HuH-7 (cell line): ENCODE measurements around the gene CASP4.
"Not testable (repeated sequence)": the region's sequence is repeated elsewhere in the genome, so short reads cannot be mapped to it uniquely, and the experiment has no call there.

Source experiments
- DNase-seq: peaks from one replicate; pipeline ENCODE4 v3.0.0; 2011; ENCODE audit warnings: low spot score

Gene CASP4

DNA sequence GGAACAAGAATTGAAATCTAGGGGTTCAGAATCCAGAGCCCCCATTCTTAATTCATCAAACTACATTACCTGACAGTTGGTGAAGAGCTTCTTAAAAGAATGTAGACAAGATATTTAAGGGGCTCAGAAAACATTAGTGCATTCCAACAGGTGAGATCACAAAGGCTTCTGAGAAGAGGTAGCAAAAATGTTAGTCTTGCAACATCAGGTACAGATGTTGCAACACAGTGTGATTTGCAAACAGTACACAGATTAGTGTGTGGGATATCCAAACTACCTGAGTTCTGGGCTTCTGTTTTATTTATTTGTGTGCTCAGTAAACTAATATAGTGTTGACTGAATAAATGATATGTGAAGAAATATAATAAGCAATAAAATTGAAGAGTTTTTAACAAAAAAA lies 11.8 kb downstream of the CASP4 start:
- DNase-seq: no peak

DNA sequence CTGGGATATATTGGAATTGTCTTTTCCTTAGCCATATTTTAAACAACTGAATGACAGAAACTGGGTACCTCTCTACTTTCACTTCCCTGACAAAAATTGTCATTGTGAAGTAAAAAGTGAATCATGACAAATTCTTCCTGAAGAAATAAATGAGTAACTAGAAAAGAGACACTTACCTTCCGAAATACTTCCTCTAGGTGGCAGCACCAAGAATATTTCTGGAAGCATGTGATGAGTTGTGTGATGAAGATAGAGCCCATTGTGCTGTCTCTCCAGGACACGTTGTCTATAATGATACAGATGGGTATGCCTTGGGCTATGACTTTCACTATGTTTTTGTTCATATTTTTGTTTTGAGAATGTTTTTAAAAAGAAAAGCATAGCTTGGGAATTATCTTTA lies 21.5 kb downstream of the CASP4 start:
- DNase-seq: peak; percentile 17

DNA sequence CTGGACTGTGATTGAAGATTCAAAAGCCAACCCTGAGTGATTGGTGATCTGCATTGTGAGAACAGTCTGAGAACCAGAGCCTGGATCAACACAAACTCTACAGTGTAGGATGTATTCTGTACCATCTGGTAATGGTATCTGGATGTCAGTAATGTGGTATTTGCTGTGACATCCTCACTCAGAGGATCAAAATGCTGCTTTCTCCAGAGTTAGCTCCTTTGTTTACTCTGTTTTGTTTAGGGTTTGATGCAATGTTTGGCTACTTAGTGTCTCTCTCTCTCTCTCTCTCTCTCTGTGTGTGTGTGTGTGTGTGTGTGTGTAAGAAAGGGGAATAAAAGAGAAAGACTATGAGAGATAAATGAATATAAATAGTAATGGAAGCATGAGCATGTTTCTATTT lies 24.3 kb downstream of the CASP4 start:
- no peak for DNase-seq

DNA sequence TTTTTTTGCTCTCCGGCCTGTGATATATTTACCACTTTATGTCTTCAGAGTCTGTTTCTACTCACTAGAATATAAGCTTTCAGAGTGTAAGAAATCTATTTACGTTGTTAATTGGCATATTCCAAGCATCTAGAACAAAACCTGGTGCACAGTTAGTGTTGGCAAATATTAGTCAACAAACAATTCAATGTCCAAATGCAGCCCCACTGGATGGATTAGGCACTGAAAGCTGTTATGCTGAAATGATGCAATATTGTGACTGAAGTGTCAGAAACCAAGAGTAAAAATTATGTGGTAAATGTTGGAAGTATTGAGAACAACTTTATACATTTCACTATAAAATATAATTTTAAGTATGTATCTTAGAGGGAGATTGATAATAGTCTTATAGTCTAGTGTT lies 24.8 kb downstream of the CASP4 start:
- DNase-seq: no peak

DNA sequence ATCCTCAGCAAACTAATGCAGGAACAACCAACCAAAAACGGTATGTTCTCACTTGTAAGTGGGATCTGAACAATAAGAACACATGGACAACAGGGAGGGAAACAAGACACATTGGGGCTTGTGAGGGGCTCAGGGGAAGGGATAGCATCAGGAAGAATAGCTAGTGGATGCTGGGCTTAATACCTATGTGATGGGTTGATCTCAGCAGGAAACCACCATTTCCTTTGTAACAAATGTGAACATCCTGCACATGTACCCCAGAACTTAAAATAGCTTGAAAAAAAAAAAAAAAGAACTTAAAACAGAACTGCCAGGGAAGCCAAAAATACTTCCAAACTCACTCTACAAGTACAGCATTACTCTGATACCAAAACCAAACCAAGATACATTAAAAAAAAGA lies 33.8 kb downstream of the CASP4 start:
- no peak for DNase-seq

DNA sequence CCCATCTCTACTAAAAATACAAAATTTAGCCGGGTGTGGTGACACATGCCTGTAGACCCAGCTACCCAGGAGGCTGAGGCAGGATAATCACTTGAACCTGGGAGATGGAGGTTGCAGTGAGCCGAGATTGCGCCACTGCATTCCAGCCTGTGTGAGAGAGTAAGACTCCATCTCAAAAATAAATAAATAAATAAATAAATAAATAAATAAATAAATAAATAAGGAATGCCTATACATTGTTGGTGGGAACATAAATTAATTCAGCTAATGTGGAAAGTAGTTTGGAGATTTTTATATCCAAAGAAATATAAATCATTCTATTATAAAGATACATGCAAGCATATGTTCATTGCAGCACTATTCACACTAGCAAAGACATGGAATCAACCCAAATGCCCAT lies 34.3 kb downstream of the CASP4 start:
- DNase-seq: not testable (repeated sequence)

DNA sequence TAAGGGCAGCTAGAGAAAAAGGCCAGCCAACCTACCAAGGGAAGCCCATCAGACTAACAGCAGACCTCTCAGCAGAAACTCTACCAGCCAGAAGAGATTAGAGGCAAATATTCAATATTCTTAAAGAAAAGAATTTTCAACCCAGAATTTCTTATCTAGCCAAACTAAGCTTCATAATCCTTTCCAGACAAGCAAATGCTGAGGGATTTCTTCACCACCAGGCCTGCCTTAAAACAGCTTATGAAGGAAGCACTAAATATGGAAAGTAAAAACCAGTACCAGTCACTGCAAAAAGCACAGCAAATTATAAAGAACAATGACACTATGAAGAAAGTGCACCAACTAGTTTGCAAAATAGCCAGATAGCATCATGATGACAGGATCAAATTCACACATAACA lies 39.6 kb downstream of the CASP4 start:
- DNase-seq: no peak

DNA sequence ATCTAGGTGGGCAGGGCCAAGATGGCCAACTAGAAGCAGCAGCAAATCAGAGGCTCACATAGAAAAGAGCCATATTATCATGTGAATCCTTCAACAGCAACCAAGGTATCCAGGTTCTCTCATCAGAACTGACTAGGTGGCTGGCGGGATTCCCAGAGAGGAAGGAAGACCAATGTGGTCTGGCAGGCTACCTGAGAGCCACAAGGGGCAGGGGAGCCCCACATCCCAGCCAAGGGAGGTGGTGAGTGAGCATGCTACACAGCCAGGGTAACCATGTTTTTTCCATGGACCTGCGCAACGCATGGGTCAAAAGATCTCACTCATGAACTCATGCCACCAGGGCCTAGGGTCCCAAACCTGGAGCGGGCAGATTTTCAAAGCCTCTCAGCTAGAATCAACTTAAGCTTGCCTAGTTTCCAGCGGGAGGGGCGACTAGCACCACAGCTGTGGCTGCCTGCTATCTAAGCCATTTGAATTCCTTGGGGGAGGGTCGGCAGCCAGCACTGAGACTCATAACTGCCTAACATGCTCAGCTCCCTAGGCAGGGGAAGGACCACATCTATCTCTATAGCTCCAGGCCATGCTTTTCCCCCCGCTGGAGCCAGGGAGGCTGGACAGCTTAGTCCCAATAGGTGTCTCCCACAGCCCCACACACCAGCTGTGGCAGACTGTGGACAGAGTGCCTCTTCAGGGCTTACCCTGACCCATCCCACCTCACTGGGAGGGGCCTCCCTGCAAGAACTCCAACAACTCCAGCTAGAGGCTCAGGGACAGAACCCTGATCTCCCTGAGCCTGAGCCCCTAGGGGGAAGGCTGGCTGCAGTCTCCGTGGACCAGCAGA lies 41.4 kb downstream of the CASP4 start:
- DNase-seq: no peak

DNA sequence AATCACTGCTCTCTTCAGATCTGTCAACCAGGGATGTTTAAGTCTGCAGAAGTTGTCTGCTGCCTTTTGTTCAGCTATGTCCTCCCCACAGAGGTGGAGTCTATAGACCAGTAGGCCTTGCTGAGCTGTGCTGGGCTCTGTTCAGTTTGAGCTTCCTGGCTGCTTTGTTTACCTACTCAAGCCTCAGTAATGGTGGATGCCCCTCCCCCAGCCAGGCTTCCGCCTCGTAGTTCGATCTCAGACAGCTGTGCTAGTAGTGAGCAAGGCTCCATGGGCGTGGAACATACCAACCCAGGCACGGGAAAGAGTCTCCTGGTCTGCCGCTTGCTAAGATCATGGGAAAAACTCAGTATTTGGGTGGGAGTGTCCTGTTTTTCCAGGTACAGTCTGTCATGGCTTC lies 42.5 kb downstream of the CASP4 start:
- no peak for DNase-seq

DNA sequence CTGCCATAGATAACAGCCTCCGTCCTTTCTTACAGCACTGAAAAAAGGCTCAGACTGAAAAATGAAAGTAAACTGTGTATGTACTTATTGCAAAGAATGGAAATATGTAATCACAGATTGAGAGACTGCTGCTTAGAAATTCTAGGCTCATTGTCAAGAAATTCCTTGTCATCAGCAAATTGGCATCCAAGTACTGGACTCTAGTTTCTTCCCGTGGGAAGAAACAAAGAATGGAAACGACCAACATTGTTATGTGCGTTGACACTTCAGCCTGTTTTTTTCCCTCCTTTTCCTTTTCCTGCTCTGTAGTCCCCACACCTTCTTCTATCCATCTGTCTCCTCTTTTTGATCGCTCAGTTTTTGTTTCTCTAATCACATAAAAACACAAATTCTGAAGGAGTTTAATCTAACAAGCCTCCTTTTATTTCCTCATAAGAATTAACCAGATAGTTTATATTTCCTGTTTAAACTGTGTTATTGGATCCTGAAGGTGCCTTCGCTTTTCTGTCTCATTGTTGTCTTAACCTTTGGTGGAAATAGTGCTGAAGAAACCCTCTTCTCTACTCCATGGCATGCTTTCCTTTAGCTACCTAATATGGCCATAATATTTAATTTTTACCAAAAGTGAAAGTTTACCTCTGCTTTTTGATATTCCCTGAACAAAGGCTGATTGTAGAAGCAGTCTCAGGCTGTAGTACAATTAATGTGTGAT lies 50.1 kb downstream of the CASP4 start:
- no peak for DNase-seq

DNA sequence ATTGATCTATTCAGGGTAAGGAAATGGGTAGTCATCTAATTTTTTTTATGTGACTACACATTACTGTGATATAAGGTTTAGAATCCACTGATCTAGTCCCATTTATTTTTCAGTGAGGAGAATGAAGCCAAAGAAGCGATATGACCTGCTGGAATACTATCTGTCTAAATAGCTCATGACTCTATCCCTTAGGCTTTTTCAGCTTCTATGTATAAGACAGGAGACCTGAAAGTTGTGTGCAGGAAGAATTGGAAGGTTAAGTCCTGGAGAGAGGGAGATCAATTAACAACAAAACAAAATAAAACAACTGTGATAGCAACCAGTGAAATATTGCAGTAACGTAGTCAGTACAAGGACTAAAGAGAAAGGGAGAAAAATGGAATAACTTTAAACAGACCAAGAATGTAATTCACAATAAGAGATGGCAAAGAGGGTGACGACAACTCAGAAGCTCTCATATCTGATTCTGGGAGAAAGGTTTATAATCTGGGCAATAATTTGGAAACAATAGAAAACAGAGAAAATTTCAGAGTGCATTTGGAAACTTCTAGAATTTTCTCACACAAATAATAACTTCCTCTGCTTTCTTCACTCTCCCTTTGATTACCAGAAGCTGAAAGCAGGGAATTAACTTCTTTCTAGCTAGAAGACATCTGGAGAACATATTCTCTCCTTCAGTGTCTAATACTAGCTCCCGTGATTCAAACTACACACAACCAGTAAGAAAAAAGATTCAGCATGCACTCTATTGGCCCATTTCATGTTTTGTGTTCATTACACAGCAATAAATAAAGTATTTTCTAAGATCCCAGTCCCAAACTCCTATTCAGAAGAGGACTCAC lies 50.9 kb downstream of the CASP4 start:
- DNase-seq: no peak

DNA sequence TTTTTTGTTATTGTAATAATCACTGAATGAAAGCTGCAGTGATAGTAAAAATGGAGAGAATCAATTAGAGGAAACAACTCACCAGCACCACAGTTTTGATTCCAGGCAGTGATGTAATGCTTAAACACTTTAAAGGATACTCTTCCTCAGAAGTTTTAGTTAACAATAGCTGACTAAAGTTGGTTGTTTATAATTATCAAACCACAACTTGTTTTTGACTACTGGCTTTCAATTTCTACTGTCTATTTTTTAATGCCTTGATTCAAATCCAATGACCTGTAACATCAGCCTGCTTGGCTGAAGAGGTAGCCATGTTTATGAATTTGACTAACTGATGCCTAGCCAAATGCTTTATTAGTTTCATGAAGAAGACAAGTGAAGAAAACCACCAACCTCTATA lies 51.9 kb downstream of the CASP4 start:
- no peak for DNase-seq

DNA sequence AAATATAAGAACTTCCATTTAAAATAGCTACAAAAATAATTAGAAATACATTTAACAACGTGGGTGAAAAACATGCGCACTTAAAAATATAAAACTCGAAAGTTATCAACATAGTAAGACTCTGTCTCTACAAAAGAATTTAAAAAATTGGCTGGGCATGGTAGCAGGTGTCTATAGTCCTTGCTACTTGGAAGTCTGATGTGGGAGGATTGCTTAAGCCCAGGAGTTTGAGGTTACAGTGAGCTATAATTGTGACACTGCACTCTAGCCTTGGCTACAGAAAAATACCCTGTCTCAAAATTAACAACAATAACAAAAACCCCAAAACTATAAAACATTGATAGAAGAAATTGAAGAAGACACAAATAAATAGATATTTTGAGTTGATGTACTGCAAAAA lies 56.3 kb downstream of the CASP4 start:
- no peak for DNase-seq

DNA sequence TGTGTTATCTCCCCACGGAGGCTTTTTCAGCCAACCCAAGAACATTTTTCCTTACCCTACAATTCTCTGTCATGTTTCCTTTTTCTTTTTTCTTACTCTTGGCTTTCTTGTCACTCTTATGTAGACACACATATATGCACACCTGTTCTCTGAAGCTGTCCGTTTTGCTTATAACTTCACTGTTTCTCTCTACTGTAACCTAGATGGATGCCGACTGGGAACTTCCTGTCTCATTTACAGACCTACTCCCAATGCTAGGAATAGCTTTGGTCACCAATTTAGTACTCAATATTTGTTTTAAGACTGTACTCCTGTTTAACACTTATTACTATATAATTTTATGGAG lies 60.2 kb downstream of the CASP4 start:
- no peak for DNase-seq

DNA sequence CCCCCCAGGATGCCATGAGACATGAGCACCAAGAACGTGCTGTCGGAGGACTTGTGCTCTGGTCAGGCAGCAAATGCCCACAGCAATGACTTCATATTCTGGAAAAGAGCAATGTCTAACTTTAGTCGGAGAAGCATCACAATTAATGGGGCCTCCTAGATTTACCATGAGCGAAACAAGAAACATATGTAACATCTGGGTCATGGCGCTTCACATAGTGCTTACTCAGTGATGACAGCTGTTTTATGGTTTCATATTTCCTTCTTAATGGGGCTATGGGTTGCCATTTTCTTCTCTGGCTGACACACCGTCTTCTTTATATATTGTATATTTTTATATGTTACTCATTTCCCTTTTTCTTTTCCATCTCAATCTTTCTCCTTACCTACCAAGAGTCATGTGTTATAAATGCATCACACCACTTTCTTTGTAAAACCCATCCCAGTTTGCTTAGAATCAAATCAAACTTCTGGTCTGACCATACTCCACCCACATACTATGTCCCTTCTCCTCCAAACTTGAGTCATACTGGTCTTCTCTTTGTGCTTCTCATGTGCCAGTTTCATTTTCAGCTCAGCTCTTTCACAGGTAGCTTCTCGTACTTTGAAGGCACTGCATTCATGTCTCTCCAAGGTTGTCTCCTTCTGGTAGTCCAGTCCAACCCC lies 60.7 kb downstream of the CASP4 start:
- DNase-seq: no peak

DNA sequence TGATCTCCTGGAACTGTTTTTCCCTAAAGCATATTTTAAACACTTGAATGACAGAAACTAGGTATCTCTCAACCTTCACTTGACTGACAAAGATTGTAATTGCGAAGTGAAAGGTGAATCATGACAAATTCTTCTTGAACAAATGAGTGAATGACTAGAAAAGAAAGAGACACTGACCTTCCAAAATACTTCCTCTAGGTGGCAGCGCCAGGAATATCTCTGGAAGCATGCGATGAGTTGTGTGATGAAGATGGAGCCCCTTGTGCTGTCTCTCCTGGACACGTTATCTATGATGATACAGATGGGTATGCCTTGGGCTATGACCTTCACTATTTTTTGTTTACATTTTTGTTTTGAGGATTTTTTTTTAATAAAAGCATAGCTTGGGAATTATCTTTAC lies 63.1 kb downstream of the CASP4 start:
- DNase-seq: peak; percentile 5

DNA sequence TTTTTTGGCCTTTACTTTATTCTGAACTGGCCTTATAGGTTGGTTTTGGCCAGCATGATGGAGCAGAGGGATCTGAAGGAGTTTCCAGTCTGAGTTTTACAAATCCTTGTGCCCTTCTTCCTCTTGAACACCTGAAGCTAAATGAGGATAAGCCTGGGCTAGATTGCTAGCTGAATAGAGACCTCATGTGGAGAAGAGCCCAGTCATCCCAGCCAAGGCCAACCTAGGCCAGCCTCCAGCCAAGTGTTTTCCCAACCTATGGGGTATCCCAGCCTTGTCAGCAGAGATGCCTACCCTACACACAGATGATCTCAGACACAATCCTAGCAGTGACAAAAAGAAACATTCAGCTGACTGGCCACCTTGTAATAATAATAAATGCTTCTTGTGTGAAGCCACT lies 69.1 kb downstream of the CASP4 start:
- no peak for DNase-seq

DNA sequence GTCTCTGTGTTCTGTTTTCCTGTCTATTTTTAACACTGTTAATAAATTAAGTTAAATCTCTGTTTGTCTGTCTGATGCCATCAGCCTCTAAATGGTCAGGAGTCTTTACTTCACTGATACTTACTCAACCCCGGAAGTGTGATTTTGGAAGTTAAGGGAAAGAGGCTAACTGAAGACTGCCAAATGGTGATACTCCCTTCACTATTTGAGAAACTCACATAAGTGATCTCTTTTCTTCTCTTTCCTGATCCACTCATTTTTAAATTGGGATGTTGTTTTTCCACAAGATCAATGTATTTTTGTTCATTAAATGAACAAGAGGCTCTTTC lies 69.7 kb downstream of the CASP4 start:
- no peak for DNase-seq

DNA sequence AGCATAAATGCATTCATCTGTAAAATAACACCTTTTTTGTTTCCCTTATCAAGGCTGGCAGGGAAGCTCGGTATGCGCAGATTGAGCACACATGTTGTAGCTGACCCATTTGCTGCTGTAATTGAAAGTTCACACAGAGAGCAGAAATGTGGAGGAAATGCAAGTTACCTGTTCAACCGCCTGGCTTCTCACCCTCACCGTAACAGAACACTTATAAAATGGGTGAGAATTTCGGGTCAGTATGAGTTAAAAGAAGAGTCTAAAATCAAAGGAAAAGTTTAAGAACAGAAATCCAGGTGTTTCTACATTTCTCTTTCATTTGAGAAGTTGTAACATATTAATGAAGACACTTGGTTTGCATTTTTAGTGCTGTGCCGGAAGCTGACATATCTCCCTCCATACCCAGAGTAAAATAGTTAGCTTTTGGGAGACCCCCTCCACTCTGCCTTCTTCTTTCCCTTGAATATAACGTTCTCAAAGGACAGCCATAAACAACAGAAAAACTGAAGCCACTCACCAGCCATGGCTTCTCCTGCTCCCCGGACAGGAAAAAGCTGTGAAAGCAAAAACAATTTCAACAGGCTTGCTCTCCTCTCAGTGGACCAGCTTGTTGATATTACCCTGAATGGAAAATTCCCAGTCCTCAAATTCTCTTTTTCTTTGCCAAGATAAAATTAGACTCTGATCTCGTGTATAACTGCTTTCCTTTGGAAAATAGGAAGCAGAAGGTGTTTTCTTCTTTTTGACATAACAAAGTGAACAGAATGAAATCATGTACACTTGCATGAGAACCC lies 70.3 kb downstream of the CASP4 start, which contains the start of gene CASP12:
CASP12 (minus strand) TSS at position 570 of the 794 bp plus-strand sequence.
- no peak for DNase-seq

DNA sequence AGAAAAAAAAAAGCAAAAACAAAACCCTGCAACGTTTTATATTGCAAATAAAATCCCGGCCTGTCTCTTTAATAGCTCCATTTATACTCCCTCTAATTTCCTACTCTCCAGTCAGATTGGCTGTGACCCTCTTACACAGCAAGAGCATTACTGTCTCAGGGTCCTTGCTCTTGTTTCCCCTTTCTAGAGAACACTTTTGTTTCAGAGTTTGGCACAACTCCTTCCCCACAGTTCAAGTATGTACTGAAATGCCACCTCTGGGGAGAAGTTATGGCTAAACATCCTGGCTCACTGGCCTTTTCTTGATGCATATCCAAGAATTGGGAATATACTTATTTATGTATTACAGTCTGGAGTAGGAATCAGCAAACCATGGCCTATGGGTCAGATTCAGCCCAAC lies 72.7 kb downstream of the CASP4 start:
- no peak for DNase-seq

DNA sequence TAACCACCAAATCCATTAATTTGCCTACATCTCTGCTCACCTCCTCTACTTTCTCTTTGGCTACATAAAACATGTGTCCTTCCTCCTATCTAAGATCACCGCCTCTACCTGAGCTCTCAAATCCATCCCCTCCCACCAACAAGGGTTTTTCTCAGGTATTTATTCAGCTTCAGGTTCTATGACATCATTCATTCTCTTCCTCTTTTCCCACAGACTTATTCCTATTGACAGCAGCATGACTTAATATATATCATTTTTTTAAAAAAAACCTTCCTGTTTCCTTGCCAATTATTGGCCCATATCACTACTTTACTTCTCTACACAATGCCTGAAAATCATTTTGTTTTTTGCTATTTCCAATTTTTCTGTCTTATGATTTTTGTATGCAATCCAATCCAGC lies 74.5 kb downstream of the CASP4 start:
- no peak for DNase-seq
